HG03342 (cell line): Measurements from ENCODE around the gene CFAP58.

ENCODE experiments used
- ATAC-seq: cut with Tn5 transposase; IDR thresholded peaks from one replicate; pipeline ENCODE4 v1.9.1; 2021; ENCODE audit warnings: mild to moderate bottlenecking, moderate library complexity; ENCODE audit not compliant: unreplicated experiment

Gene CFAP58

DNA sequence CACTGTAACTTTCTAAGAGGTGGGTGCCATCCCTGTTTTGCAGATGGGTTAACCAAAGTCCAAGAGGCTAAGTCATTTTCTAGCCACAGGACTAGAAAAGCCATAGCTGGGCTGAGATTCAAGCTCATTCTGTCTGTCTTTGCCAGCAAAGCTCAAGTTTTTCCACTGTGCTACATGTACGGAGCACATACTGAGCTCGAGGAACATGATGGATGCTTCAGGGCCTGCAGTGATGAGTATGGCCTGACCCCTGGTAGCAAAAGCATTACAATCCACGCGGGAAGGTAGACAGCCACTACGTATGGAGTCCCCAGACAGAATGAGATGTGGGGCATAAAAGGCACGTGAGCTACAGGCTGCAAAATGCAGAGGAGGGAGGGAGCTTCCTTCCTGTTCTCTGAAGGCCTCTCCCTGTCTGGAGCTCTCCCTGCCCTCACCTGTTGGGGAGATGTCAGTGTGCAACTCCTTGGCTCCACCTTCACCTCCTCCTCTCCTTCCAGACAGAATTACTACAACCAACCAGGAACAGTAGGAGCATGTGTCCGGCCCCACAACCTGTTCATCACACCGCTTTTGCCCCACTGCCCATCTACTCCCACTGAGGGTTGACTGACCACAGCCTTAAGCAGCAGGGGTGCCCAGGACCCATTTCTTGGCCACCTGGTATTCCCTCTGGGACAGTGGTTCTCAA is 31.8 kb upstream of the CFAP58 start:
- ATAC-seq = no peak

DNA sequence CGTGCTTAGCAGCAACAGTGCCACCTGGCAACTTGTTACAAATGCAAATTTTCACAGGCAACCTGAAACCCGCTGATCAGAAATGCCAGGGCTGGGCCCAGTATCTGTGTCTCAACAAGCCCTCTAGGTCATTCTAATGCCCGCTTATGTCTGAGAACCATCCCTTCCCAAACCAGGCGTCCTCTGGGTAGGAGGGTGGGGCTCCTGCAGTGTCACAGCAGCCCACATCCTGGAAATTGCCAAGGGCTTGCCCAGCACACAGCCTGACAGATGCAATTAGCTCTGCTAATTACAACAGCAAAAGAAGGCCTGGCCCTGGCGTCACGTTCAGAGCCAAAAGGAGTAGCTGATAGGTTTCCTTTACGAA is 31.2 kb upstream of the CFAP58 start:
- no peak for ATAC-seq

- ATAC-seq = no peak
Observed at GRCh38 chr10:104323085-104323484, 30.5 kb upstream of the CFAP58 start.

GRCh38 chr10:104323760-104324201 is 29.9 kb upstream of the CFAP58 start:
- ATAC-seq = no peak

GRCh38 chr10:104324221-104324686 is 29.4 kb upstream of the CFAP58 start:
- ATAC-seq = no peak

DNA sequence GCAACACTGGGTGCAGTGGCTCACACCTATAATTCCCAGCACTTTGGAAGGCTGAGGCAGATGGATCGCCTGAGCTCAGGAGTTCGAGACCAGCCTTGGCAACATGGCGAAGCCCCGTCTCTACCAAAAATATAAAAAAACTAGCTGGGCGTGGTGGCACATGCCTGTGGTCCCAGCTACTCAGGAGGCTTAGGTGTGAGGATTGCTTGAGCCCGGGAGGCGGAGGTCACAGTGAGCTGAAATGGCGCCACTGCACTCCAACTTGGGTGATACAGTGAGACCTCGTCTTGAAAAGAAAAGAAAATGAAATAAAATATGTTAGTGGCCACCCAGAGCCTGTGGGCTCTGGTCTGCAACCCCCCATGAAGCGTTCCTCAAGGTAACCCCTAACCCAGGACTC is 28.7 kb upstream of the CFAP58 start:
- ATAC-seq = no peak

DNA sequence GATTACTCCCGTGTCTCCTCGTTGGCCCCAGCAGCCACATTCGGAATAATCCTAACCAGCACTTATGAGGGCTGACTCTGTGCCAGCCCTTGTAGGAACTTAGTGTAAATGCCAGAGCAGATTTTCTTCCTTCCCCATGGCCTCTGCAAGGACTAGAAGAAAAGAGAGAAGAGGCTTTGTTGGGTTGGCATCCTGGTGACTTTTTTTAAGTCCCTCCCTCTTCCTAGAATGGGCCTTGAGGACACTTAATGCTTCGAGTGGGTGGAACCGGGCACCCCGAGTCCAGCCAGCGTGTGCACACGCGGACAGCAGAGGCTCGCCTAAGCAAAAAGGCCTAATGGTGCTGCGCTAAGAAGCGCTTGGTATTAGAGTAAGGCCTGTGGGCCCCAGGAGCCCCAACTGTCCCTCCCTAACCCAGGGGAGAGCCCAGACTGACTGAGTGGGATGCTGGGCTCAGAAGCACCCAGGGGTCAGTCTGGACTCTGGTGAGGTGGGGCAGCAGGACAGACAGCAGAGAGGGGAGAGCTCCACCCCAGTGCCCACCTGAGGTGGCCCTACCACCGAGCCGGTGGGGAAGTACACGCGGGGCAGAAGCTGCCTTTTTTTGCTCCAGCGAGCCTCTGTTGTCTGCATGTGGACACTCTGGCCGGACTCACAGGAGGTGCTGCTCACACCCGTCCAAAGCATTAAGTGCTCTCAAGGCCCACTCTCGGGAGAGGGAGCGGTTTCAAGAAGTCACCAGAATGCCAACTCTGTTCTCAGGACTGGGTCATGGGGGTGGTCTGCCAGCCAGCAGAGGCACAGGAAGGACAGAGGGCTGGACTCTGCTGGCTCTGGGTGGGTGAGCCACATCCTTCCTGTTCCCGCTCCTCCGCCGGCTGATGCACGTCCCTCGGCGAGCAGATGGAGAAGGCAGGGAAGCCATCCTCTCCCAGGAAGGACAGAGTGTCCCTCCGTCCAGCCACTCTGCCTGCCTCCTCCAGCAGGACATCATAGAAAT is 27.9 kb upstream of the CFAP58 start:
- ATAC-seq = no peak

GRCh38 chr10:104326991-104327610 is 26.5 kb upstream of the CFAP58 start:
- ATAC-seq = no peak

- no peak for ATAC-seq
Observed at GRCh38 chr10:104327745-104328645, 25.6 kb upstream of the CFAP58 start.

GRCh38 chr10:104328646-104328895 is 25.1 kb upstream of the CFAP58 start:
- peak; percentile 2 for ATAC-seq

- ATAC-seq = peak; percentile 55
Observed at GRCh38 chr10:104328896-104329710, 24.5 kb upstream of the CFAP58 start.

- no peak for ATAC-seq
Observed at GRCh38 chr10:104329735-104330134, 23.9 kb upstream of the CFAP58 start.

GRCh38 chr10:104330168-104331110 is 23.2 kb upstream of the CFAP58 start:
- no peak for ATAC-seq

DNA sequence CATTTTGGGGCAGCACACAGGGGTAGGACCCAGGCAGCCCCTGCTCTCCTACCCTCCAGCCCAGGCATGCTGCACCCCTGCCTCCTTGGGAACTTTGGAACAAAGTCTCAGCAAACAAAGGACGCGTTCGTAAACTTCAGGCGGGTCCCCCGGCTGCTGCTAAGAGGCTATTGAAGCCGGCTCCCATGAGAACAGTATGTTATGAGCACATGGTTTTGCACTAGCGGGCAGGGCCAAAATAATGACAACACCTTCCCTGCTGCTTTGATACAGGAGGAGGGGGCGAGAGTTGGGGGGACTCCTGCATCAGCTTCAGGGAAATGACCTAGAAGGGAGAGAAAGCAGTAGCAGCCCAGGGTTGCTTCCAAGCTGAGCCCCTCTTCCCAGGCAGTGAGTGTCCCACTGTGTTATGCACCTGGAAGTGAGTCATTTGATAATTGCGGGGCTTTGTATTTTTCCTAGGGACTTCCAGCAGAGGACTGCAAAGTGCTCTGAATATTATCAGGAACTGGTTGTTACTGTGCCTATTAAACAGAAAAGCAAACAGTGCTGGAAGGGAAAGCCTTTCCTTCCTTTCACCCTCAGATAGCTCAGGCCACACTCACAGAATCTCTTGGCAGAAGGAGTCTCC is 22.3 kb upstream of the CFAP58 start:
- no peak for ATAC-seq

- no peak for ATAC-seq
Observed at GRCh38 chr10:104332243-104333031, 21.2 kb upstream of the CFAP58 start.

- no peak for ATAC-seq
Observed at GRCh38 chr10:104333032-104333727, 20.5 kb upstream of the CFAP58 start.
